SK-N-SH treated with all-trans-retinoic acid at 6 μM for 48 hours (cell line): ENCODE data around the gene TEKT5.
"Not testable (repeated sequence)": the region's sequence is repeated elsewhere in the genome, so short reads cannot be mapped to it uniquely, and the experiment has no call there.

ENCODE experiments used
- CSDC2 ChIP-seq: fragments of 250-450 bp; sonication (Bioruptor Pico); IDR thresholded peaks from 2 replicates; pipeline ENCODE4 v1.5.0; 2020; ENCODE audit warnings: mild to moderate bottlenecking, moderate library complexity
- TOX ChIP-seq: fragments of 250-450 bp; sonication (Bioruptor Pico); IDR thresholded peaks from 2 replicates; pipeline ENCODE4 v1.8.0; 2021; ENCODE audit warnings: mild to moderate bottlenecking, moderate library complexity, borderline replicate concordance
- ZFP3 ChIP-seq: fragments of 250-450 bp; sonication (Bioruptor Pico); IDR thresholded peaks from 2 replicates; pipeline ENCODE4 v1.5.0; 2020; ENCODE audit warnings: mild to moderate bottlenecking, moderate library complexity
- TF ChIP-seq, protein P1 (sequence below): fragments of 250-450 bp; sonication (Bioruptor Pico); IDR thresholded peaks from 2 replicates; pipeline ENCODE4 v1.5.1; 2021; ENCODE audit warnings: mild to moderate bottlenecking, moderate library complexity

DNA sequence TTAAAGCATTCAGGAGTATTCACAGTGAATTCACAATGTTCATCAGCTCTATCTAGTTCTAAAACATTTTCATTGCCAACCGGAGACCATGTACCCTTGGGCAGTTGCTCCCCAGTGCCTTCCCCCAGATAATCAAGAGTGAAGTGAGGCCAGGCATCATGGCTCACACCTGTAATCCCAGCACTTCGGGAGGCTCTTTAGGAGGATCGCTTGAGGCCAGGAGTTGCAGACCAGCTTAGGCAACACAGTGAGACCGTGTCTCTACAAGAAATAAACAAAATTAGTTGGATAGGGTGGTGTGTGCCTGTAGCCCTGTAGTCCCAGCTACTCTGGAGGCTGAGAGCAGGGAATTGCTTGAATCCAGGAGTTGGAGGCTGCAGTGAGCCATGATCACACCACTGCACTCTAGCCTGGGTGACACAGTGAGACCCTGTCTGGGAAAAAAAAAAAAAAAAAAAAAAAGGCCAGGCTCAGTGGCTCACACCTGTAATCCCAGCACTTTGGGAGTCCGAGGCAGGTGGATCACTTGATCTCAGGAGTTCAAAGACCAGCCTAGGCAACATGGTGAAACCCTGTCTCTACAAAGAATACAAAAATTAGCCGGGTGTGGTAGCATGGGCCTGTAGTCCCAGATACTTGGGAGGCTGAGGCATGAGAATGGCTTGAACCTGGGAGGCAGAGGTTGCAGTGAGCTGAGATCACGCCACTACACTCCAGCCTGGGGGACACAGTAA lies 73.3 kb downstream of the TEKT5 start:
- TF ChIP-seq, protein P1, sequence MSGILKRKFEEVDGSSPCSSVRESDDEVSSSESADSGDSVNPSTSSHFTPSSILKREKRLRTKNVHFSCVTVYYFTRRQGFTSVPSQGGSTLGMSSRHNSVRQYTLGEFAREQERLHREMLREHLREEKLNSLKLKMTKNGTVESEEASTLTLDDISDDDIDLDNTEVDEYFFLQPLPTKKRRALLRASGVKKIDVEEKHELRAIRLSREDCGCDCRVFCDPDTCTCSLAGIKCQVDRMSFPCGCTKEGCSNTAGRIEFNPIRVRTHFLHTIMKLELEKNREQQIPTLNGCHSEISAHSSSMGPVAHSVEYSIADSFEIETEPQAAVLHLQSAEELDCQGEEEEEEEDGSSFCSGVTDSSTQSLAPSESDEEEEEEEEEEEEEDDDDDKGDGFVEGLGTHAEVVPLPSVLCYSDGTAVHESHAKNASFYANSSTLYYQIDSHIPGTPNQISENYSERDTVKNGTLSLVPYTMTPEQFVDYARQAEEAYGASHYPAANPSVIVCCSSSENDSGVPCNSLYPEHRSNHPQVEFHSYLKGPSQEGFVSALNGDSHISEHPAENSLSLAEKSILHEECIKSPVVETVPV (CRISPR knock-in tag), result not testable (repeated sequence)
- TF ChIP-seq TOX, CSDC2, ZFP3 (CRISPR knock-in tag): not testable (repeated sequence)
